Activated CD4-positive, alpha-beta T cell treated with anti-CD3 and anti-CD28 coated beads, Interleukin-2, Interleukin-4, amounts not matched to agents 100 ng/mL and 50 ng/mL, durations not matched to agents 16 hours and 8 hours (primary cell): Measurements from ENCODE around the gene DNAJC5.
A peak's percentile ranks its signal among the peaks of the same experiment; 100 is the strongest.
"Not testable (repeated sequence)": the region's sequence is repeated elsewhere in the genome, so short reads cannot be mapped to it uniquely, and the experiment has no call there.

Experiments
- DNase-seq: peaks from one replicate; pipeline ENCODE4 v3.0.0-alpha.2; 2020; ENCODE audit warnings: low spot score

The DNAJC5 gene

GRCh38 chr20:63894358-63895201, at the start of gene DNAJC5:
DNAJC5 (plus strand) TSS chr20:63895126; CDS start chr20:63928346, 33,220 bp downstream.
- peak; percentile 97 for DNase-seq

GRCh38 chr20:63846128-63846771, 48.7 kb upstream of the DNAJC5 start:
- no peak for DNase-seq

GRCh38 chr20:63846888-63847236, 48.1 kb upstream of the DNAJC5 start:
- no peak for DNase-seq

GRCh38 chr20:63847237-63848002, 47.5 kb upstream of the DNAJC5 start:
- DNase-seq: no peak

GRCh38 chr20:63848003-63848911, 46.7 kb upstream of the DNAJC5 start:
- DNase-seq: no peak

GRCh38 chr20:63850689-63851547, 44.0 kb upstream of the DNAJC5 start:
- peak; percentile 32 for DNase-seq

GRCh38 chr20:63851548-63851943, 43.4 kb upstream of the DNAJC5 start:
- DNase-seq: not testable (repeated sequence)

- not testable (repeated sequence) for DNase-seq
Observed at GRCh38 chr20:63853733-63854068, 41.2 kb upstream of the DNAJC5 start.

GRCh38 chr20:63854069-63854765, 40.7 kb upstream of the DNAJC5 start:
- no peak for DNase-seq

- no peak for DNase-seq
Observed at GRCh38 chr20:63854766-63855362, 40.1 kb upstream of the DNAJC5 start.

GRCh38 chr20:63855363-63856097, 39.4 kb upstream of the DNAJC5 start:
- no peak for DNase-seq

- no peak for DNase-seq
Observed at GRCh38 chr20:63856098-63856511, 38.8 kb upstream of the DNAJC5 start.

GRCh38 chr20:63857764-63858392, 37.0 kb upstream of the DNAJC5 start:
- DNase-seq: no peak

- no peak for DNase-seq
Observed at GRCh38 chr20:63858393-63859165, 36.3 kb upstream of the DNAJC5 start.

GRCh38 chr20:63859166-63859699, 35.7 kb upstream of the DNAJC5 start:
- DNase-seq: no peak

GRCh38 chr20:63860325-63861051, 34.4 kb upstream of the DNAJC5 start:
- no peak for DNase-seq
